Stimulated activated CD8-positive, alpha-beta memory T cell treated with anti-CD3 and anti-CD28 coated beads, Interleukin-12 subunit alpha, Interleukin-12 subunit beta, amount 100 ng/mL, for 4 hours (primary cell): Measurements from ENCODE around the gene NXT1.

Experiments used
- DNase-seq: peaks from one replicate; pipeline ENCODE4 v3.0.0-alpha.2; 2020; ENCODE audit warnings: low read depth

Gene NXT1

DNA sequence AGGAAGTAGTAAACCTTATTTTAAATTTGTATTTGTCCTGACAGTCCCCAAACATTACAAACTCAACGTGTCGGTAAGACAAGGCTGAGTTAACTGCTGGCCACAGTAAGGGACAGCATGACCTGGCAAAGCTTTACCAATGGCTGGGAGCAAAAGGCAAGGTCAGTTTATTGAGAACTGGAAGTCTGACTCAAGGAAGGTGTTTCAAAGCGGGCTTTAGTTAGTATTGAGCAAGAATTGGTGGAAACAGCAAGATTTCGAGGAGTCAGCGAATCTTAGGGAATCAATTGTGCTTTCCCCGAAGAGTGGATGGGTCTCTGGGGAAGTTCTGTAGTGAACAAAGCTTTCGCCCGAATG, 10.5 kb downstream of the NXT1 start:
- no peak for DNase-seq

DNA sequence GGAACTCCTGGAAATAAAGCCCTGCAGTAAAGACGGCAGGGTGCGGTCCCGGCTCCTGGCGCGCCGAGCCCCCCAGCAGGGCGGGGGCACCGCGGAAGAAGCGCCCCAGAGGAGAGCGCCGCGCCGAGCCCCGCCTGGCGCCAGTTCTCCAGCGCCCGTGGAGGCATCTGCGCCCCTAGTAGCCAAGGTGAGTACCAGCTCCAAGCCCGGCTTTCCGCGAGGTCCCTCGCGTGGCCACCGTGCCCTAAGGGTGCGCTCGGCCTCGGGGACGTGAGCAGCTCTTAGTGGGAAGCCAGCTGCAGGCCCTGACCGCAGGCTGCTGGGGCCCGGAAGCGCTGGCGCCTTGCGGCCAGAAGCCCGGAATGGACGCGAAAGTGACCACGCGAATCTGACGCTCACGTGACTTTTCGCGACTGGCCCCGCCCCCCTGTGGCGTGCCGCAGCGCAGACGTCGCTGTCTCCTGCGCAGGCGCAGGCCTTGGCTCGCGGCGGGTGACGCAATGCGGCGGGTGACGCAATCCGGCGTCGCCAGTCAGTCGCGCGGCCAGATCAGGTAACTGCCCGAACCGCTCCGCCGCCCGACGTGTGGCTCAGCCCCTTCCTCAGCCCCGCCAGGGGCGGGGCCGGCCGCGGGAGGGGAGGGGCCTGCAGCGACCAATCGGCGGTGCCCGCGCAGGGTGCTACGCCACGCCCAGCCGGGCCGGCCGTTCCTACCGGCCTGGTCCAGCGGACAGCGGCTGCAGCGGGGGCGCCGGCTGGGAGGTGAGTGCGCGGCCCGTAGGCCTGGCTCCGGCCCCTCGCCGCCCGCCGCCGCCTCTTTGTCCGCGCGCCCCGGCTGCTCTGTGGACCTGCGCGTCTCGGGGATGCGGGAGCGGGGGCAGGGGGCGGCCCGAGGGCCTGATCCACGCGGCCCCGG, 11.1 kb downstream of the NXT1 start, which contains the start of gene GZF1:
TSS of gene GZF1 (plus strand) at position 707 of the 916 bp plus-strand sequence. CDS start 2,202 bp downstream, outside the sequence.
- peak; percentile 99 for DNase-seq

DNA sequence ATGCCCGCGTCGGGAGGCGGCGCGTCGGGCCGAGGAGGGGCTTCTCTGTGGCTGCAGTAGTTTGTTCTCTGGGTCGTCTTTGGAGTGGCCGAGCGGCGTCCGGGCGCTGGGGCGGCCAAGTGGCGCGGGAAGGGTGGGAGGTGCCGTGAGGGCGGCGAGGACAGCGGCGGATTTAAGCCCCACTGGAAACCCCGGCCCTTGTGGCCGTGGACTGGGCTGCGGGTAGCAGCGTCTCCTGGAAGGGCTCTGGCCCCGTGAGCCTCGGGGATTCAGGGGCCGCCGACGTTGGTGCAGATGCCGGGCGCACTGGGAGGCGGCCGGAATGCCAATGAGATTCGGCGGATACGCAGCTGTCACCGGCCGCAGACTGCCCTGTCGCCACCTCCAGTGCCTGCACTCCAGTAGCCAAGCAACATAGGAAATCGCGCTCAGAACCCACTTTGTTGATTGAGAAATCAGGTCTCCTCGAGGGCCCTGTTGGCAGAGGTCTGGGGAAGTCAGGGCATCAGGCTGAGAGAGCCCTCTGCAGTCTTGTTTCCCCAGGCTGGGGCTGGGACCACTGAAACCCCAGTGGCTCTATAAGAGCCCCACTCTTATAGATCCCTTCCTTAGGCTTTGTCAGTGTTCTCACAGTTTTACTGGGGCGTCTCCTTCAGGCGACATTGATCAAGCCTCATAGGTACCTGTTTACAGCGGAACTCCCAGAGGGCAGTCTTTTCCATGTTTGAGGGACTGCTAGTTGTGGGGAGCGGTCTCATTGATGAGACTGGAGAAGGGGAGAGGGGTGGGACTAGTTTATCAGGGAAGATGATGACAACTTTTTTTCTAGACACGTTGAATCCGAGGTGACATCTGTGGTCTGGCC, 12.0 kb downstream of the NXT1 start:
- no peak for DNase-seq

DNA sequence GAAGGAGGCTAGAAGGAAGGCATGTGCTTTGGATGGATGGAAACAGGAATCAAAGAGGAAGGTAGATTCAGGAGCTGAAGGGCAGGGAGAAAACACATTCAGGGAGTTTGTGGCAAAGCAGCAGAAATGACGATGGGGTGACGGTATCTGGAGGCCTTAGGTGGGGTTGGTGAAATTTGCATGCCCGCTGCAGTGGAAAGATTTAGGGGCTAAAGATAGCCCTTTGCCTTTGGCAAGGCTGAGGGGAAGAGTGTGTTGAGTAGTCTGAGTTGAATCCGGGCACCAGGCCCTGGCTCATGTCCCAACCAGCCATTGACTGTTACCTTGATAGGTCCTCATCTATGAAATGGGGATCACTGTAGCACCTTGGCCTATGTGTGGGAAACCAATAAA, 12.7 kb downstream of the NXT1 start:
- no peak for DNase-seq

DNA sequence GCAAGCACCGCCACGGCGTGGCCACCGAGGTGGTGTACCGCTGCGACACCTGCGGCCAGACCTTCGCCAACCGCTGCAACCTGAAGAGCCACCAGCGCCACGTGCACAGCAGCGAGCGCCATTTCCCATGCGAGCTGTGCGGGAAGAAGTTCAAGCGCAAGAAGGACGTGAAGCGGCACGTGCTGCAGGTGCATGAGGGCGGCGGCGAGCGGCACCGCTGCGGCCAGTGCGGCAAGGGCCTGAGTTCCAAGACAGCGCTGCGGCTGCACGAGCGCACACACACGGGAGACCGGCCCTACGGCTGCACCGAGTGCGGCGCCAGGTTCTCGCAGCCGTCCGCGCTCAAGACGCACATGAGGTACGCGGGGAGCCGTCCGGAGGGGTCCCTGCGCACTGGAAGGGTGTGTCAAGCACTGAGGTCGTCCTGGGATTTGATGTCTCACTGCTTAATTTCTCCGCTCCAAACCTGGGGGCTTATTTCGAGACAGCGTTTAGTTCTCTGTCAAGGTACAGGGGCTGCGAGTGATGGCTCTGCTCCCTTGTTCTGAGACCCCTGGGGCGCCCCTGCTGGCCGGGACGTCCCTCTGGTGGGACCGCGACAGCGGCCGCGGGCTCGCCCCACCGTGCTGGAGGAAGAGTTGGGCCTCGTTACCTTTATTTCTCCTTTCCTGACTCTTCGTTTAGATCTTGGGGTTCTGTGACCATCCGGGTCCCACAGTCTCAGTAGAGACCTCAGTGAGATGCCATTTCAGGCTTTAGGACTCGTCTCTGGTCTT, 15.0 kb downstream of the NXT1 start:
- DNase-seq: no peak

DNA sequence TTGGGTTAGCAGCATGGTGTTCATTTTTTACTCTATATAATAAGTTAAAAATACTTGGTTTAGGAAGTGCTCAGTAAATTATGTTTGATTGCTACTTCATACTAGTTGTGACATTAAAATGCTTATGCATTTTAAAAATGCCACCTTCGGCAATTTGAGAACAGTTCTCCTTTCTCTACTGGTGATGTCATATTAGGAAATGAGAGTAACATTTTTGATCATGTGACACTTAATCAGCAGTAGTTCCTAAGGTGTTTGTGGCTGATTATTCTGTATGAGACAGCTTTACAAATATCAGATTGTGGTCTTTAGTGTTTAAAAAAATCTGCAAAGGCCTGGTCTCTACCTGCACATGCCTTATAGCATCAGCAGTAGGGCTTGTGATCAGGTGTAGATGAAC, 15.8 kb downstream of the NXT1 start:
- DNase-seq: no peak

DNA sequence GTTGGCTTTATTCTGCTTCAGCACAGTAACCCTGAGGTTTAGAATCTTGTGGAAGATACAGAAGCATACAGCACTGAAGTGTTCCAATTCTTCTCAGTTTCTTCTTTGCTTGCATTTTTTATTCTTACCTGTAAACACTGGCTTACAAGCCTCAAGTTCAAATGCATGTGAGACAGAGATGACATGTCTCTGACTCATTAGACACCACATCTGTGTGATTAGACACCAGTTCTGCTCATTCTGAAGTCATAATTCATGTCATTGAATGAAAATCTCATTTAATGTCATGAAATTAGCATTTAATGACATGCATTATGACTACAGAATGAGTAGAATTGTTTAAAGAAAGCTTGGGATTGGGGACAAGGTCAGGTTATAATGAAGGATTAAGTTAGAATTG, 17.2 kb downstream of the NXT1 start:
- DNase-seq: no peak

DNA sequence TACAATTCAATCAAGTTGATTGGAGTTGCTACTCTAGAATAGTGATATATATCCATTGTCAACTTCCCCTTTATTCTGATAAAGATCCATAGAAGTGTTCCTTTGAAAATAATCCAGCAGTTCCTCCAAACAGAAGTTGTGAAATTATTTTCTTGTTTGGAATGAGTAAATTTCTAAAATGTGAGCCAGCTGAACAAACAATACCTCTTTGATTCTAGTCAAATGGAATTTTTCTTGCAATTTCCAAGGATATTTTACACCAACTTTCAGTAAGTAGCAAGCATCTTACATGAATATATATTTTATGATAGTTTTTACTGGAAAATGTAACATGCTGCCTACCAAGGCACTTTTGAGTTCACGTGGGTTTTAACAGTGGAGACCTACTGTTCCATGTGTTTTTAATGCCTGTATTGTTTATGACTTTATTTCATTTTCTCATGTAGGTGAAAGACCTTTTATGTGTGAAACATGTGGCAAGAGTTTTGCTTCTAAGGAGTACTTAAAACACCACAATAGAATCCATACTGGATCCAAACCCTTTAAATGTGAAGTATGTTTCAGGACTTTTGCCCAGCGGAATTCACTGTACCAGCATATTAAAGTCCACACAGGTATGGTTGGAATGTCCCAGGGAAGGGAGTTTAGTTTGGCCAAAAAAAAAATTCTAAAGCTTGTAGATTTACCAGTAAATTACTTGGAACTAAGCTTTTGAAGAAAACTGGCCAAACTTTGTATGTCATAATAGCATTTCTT, 17.9 kb downstream of the NXT1 start:
- no peak for DNase-seq

DNA sequence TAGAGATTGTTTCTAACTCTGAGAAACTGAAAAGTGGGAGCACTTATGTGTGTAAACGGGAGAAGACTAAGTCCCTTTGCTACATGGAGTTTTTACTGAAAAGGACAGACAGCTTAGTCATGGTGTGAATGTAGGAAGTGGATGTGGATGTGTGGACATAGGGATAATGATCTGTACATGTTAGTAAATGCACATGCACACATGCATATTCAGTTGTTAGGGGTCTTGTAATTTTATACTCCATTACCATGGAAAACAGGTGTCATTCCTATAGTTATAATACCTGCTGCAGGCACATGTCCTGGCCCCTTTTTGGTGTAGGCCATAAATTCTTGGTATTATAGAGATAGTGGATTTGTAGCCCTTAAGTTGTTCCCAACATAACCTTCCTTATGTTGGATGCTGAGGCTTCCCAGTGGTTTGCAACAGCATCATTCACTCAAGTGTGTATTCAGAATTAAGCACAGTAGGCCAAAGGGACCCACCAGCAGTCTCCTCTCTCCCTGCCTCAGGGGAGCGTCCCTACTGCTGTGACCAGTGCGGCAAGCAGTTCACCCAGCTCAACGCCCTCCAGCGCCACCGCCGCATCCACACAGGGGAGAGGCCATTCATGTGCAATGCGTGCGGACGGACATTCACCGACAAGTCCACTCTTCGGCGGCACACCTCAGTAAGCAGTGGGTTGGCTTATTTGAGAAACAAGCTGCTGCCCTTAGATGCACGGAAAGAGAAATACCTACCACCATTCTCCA, 18.7 kb downstream of the NXT1 start:
- DNase-seq: no peak

DNA sequence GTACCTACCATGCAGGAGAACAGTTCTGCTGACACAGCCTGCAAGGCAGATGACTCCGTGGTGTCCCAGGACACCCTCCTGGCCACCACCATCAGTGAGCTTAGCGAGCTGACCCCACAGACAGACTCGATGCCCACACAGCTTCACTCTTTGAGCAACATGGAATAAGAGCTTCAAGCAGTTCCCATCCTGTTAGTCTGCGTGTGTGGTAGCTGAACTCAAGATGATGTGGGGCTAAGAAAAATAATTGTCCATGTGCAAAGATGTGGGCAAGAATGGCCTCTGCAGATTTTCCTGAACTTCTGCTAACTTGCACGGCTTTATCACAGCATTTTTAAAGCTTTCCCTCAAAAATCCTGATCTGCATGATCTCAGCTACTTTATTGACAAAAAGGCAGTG, 19.7 kb downstream of the NXT1 start:
- no peak for DNase-seq

DNA sequence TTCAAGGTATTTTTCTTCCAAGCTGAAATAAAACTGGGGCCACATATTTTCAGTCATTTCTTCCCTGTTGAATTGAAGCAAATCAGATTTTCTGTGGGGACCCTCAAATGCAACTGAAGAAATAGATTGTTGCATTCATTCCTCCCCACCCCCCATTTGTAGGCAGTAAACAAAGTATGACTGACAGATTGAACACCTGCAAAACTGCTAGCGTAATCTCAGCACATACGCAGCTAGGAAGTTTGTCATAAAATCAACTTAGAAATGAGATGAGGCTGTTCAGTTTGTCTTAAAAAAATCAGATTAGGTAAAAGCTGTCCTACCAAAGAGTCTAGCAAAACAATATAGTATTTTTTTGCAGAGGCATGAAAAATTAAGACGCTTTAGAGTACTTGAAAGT, 20.3 kb downstream of the NXT1 start:
- DNase-seq: no peak

DNA sequence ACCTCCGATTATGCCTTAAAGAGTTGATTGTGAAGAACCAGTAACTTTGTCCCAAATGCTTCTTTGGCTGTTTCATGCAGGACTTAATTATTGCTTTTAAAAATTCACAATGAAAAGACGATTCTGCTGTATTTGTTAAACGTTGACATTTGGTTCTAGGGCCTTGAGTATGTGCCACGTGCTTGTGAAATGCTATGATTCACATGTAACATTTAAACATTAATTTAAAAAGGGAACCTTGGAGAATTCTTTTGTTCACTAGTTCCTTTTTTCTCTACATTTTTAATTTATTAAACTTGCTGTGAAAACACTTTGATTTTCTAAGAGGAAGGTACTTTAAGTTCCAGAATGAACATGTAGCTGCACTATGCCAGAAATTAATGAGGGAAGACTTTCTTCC, 20.9 kb downstream of the NXT1 start:
- DNase-seq: no peak

DNA sequence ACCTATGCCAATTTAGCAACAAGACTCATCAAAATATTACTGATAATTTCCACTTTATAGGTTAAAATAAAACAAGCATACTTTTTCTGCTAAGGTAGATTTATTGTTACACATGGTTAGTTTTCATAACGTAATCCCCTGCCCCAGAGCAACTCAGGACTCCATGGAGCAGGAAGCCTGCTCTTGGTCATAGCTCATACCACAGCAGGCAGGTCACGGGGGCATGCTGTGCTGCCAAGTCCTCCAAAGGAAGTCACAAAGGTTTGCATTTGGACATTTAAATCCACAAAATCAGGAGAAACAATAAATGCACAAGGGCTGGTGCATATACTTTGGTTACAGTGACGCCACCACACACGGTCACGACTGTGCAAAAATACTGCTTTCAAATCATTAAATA, 23.9 kb downstream of the NXT1 start:
- DNase-seq: no peak

DNA sequence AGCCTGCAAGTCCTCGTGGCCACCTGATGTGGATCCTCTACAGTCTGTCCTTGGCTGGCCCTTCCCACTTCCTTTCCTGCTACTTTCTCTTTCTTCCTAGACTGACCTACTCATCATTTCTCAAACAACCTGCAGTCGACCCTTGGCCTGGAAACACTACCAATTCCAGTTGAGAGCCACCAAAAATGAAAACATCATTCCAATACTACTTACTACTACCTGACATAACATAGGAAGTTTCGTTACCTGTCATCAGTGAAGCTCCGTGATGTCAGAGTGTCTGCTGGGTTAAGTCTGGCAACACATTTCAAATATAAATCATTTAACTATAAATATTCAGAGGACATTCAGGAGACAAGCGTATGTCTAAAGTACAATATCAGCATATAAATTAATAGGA, 25.2 kb downstream of the NXT1 start:
- DNase-seq: no peak

DNA sequence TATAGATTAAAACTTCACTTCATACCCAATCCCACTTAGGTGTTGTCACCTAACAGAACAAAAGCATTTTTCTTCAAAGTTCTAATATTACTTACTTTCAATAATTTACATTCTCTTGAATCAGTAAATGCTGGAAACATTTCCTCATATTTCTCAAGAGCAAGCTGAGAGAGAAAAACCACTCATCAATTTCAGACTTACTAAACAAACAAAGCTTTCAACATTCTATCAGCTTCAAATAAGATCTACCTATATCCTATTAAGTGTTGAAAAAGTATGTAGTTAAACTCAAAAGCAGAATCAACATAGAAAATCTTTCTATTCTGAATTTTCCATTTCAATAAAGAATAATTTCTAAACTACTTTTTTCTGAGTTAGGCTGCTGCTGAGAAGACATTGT, 29.2 kb downstream of the NXT1 start:
- DNase-seq: no peak

DNA sequence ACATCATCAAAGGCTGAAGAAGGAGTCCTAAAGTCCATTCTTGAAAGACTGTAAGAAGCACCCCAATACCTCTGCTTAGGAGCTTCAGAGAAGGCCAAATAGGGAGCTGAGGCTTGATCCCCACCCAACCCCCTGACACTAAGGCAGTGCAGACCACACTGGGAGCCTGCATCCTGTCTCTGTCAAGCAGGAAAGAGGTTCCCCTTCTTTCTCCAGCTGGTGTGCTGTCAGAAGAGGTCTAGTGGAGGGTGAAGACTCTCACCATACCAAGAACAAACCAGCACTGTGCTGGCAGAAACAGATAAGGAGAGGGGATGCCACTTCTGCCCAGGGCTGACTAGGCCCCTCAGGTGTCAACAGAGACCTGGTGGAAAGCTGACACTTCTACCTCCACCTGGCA, 31.3 kb downstream of the NXT1 start:
- DNase-seq: no peak

DNA sequence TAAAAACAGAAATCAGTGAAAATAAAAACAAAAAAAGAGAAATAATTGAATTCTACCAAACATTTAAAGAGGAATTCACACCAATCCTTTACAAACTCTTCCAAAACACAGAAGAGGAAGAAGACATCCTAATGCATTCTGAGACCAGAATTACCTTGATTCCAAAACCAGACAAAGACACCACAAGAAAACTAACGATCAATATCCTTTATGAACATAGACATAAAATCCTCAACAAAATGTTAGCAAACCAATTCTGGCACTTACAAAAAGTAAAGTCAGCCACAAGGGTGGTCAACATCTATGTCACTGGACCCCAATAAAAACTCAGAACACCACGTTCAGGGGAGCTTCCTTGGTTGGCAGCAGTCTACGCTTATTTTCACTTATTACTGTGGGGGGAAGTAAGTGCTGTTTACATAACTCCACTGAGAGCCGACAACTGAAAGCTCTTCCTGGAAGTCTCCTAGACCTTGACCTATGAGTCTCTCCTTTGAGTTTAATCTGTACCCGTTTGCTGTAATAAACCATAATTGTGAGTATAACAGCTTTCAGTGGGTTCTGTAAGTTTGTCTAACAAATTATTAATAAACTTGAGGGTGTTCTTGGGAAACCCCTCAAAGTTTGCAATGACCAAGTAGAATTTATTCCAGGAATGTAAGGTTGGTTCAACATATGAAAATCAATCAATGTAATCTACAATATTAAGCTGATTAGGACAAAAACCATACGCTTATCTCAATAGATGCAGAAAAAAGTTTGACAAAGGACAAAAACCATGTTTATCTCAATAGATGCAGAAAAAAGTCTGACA, 35.9 kb downstream of the NXT1 start:
- DNase-seq: no peak

DNA sequence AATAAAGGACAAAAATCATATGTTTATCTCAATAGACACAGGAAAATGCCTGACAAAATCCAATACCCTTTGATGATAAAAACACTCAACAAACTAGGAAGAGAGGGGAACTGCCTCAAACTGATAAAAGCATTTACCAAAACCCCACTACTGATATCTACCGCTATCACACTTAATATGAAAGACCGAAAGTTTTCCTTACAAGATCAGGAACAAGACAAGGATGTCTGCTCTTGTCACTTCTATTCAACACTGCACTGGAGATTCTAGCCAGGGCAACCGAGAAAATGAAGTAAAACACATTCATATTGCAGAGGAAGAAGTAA, 36.5 kb downstream of the NXT1 start:
- no peak for DNase-seq

DNA sequence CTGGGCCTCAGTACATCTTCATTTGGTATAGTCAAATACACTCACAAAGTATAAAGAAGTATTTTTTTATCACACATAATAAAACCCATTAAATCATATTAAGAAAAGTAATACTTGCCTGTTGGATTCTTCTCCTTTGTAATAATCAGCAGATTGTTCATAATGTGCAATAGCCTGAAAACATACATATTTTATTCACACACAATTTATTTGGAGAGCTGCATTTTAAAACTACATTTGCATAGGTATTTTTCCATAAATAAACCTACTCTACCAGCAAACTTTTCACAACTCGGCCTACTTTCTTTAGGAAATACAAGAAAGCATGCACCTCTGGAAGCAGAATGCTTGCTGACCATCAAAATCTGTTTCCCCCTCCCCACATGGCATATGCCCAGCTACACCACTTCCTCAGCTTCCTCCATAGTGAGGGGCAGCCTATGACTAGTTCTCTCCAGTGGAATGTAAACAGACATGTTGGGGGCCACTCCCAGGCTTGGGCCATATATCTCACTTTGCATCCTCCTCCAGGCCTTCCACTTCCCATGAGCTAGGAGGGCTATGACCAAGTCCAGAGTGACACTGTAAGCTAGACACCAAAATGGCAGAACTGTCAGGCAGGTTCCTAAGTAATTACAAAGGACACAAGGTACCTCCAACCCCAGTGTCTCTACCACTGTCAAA, 39.6 kb downstream of the NXT1 start:
- DNase-seq: no peak
